ENCODE data around the gene PCSK9. TPM values are rescaled to one million over a fixed set of nuclear protein-coding genes. Genes with fewer than 3 reads are reported as not detected.

The PCSK9 gene
- total and polyA plus RNA-seq, 2 of the 13 experiments (the other 11 are each of a cell fraction or from before 2014, with no cell fraction given): 33.3 to 80.5 TPM

- Histone ChIP-seq H3K79me2 (ENCODE audit: insufficient read depth, low read length) (no peaks in the 10 kb centered on the region), H3K27ac (ENCODE audit: extremely low read length, insufficient read depth, low read length) (no peak overlapping the region), H3K9ac (ENCODE audit: insufficient read depth, low read depth, low read length) (no peak overlapping the region), H3K9me3 (ENCODE audit: low read length) (no peaks in the 10 kb centered on the region), H3K36me3 (replicated peaks in 1 of 2; ENCODE audit: control insufficient read depth in 1 of 2, insufficient read depth in 2 of 2, low read length in 2 of 2) (peaks cover 10 to 61% of the 10 kb centered on the region in 2 experiments; a peak in 4 of 5 replicates), H2AFZ (ENCODE audit: low read length) (no peak overlapping the region), H3K4me3 (replicated peaks in 1 of 3; ENCODE audit: insufficient read depth in 1 of 3, low read depth in 2 of 3, low read length in 3 of 3) (no peak overlapping the region), H4K20me1 (ENCODE audit: insufficient read depth, low read length) (peaks cover 3% of the 10 kb centered on the region; the same call in 1 of the 2 replicates), H3K4me1 (ENCODE audit: insufficient read depth, low read length) (peaks cover 32% of the 10 kb centered on the region), H3K27me3 (ENCODE audit: control insufficient read depth in 1 of 2, insufficient read depth in 2 of 2, low read length in 2 of 2) (no peaks in the 10 kb centered on the region), H3K4me2 (ENCODE audit: low read depth, low read length) (no peak overlapping the region)
- BruUV-seq (replicated peaks): no TSS peak
- in situ Hi-C loops (cut with HindIII; ENCODE audit: extremely low pct_ligation_motif_present, low pct_unique_long_range_greater_than_20kb) (no loop called here), intact Hi-C loops (cut with micrococcal nuclease; ENCODE audit: unreplicated experiment) (no loop called here)
- CTCF ChIA-PET (ENCODE audit: low intra/inter-chr PET ratio, low total read pairs): no interaction called here
- ATAC-seq: no peak
- WGBS (ENCODE audit: low lambda C conversion rate): 98% methylated on average over 14 of the region's 42 CpGs
- POLR2A ChIA-PET: no interaction called here
- DNase-seq (ENCODE audit: low spot score): no peak
- FAIRE-seq: no peak
- no peak for TF ChIP-seq NR3C1 (CRISPR knock-in tag; IDR thresholded peaks at IDR 0.05)
- no peak for TF ChIP-seq ZEB1 (IDR thresholded peaks at IDR 0.05; ENCODE audit: insufficient replicate concordance, low read depth)
- no peak for TF ChIP-seq DBP (CRISPR knock-in tag; IDR thresholded peaks at IDR 0.05; ENCODE audit: not compliant biosample characterization)
- TF ChIP-seq RBM22 (optimal IDR thresholded peaks at IDR 0.05; ENCODE audit: low read length): no peak
- TF ChIP-seq MAFG (CRISPR knock-in tag; IDR thresholded peaks at IDR 0.05): no peak
- no peak for TF ChIP-seq ZNF543 (CRISPR knock-in tag; IDR thresholded peaks at IDR 0.05)
- no peak for TF ChIP-seq ISX (CRISPR knock-in tag; conservative IDR thresholded peaks at IDR 0.05)
- no peak for TF ChIP-seq JARID2 (CRISPR knock-in tag; IDR thresholded peaks at IDR 0.05; ENCODE audit: insufficient replicate concordance)
- TF ChIP-seq SETDB1 (CRISPR knock-in tag; IDR thresholded peaks at IDR 0.05; ENCODE audit: borderline replicate concordance): no peak
- TF ChIP-seq ZNF318 (CRISPR knock-in tag; IDR thresholded peaks at IDR 0.05): no peak
- TF ChIP-seq PBX2 (CRISPR knock-in tag; IDR thresholded peaks at IDR 0.05): no peak
- TF ChIP-seq GATAD2A (CRISPR knock-in tag; IDR thresholded peaks at IDR 0.05): no peak
- no peak for TF ChIP-seq GABPA (IDR thresholded peaks at IDR 0.05; ENCODE audit: low read depth, low read length)
- no peak for TF ChIP-seq GABPA (CRISPR knock-in tag; IDR thresholded peaks at IDR 0.05; ENCODE audit: low read depth)
- no peak for TF ChIP-seq ZNF550 (CRISPR knock-in tag; IDR thresholded peaks at IDR 0.05; ENCODE audit: borderline replicate concordance)
- no peak for TF ChIP-seq ZNF10 (CRISPR knock-in tag; IDR thresholded peaks at IDR 0.05; ENCODE audit: borderline replicate concordance, low read depth)
These were observed 16.7 kb downstream of the PCSK9 start for GRCh38 chr1:55055951-55056631.
